ENCODE measurements around the gene PKD2L2.

- TF ChIP-seq TAF1 (IDR thresholded peaks at IDR 0.05; ENCODE audit: borderline replicate concordance, insufficient read depth, low read length) (no peak), REST (IDR thresholded peaks at IDR 0.05; ENCODE audit: insufficient read depth in 1 of 2, low read depth in 2 of 2, low read length in 2 of 2) (no peak), POLR2AphosphoS5 (IDR thresholded peaks at IDR 0.05; ENCODE audit: low read depth, low read length) (no peak)
These were observed 47.0 kb upstream of the PKD2L2 start for GRCh38 chr5:137842296-137842695.
